ENCODE data around the gene CALR.

Gene CALR

GRCh38 chr19:12938779-12939601, 581 bp downstream of the CALR start:
- TF ChIP-seq CTCF (IDR thresholded peaks at IDR 0.05; ENCODE audit: low read depth, low read length) = 0 out of 2 replicates have a peak, but pooled peaks have one; percentile 4
- H3K4me1 ChIP-seq = peaks cover 6% of the 10 kb centered on the region
- H3K4me3 ChIP-seq (ENCODE audit: low read depth, low read length) = peak overlapping the region; percentile 100
- H3K36me3 ChIP-seq = peaks cover 51% of the 10 kb centered on the region
- no peaks in the 10 kb centered on the region for H3K9me3 ChIP-seq
- H3K27me3 ChIP-seq = no peaks in the 10 kb centered on the region
- DNase-seq = peak; percentile 36

- peaks cover 61% of the 10 kb centered on the region for H3K36me3 ChIP-seq
- no peaks in the 10 kb centered on the region for H3K27me3 ChIP-seq
- peaks cover 6% of the 10 kb centered on the region for H3K4me1 ChIP-seq
- H3K4me3 ChIP-seq (ENCODE audit: low read depth, low read length) = peak overlapping the region; percentile 100
- no peak for TF ChIP-seq CTCF (IDR thresholded peaks at IDR 0.05; ENCODE audit: low read depth, low read length)
- no peak for DNase-seq
- no peaks in the 10 kb centered on the region for H3K9me3 ChIP-seq
These were observed 1.6 kb downstream of the CALR start for GRCh38 chr19:12939975-12940423.

GRCh38 chr19:12940897-12941296, 2.5 kb downstream of the CALR start:
- TF ChIP-seq CTCF (IDR thresholded peaks at IDR 0.05; ENCODE audit: low read depth, low read length) = no peak
- H3K4me3 ChIP-seq (ENCODE audit: low read depth, low read length) = peak overlapping the region; percentile 100
- no peak for DNase-seq
- no peaks in the 10 kb centered on the region for H3K9me3 ChIP-seq
- peaks cover 65% of the 10 kb centered on the region for H3K36me3 ChIP-seq
- H3K4me1 ChIP-seq = peaks cover 6% of the 10 kb centered on the region
- H3K27me3 ChIP-seq = no peaks in the 10 kb centered on the region

GRCh38 chr19:12943437-12944044, 5.1 kb downstream of the CALR start:
- H3K9me3 ChIP-seq = no peaks in the 10 kb centered on the region
- H3K27me3 ChIP-seq = no peaks in the 10 kb centered on the region
- DNase-seq = no peak
- H3K36me3 ChIP-seq = peaks cover 83% of the 10 kb centered on the region
- no peak for TF ChIP-seq CTCF (IDR thresholded peaks at IDR 0.05; ENCODE audit: low read depth, low read length)
- H3K4me3 ChIP-seq (ENCODE audit: low read depth, low read length) = no peak overlapping the region
- H3K4me1 ChIP-seq = peaks cover 3% of the 10 kb centered on the region; the same call in 1 of the 2 replicates

GRCh38 chr19:12944104-12944674, 5.8 kb downstream of the CALR start:
- Histone ChIP-seq H3K4me3 (ENCODE audit: low read depth, low read length) (no peak overlapping the region), H3K27me3 (no peaks in the 10 kb centered on the region), H3K4me1 (peaks cover 3% of the 10 kb centered on the region; the same call in 1 of the 2 replicates), H3K9me3 (no peaks in the 10 kb centered on the region), H3K36me3 (peaks cover 83% of the 10 kb centered on the region)
- no peak for DNase-seq
- no peak for TF ChIP-seq CTCF (IDR thresholded peaks at IDR 0.05; ENCODE audit: low read depth, low read length)

Data from BE2C (cell line).